ENCODE results near the gene DLG2. TPM values are rescaled to one million over a fixed set of nuclear protein-coding genes. Genes with fewer than 3 reads are reported as not detected.

Gene DLG2
- total and polyA plus RNA-seq, 9 of the 15 experiments (the other 6 are each of a cell fraction or from before 2014, with no cell fraction given): 0.52 to 1.6 (median 0.95) TPM

DNA sequence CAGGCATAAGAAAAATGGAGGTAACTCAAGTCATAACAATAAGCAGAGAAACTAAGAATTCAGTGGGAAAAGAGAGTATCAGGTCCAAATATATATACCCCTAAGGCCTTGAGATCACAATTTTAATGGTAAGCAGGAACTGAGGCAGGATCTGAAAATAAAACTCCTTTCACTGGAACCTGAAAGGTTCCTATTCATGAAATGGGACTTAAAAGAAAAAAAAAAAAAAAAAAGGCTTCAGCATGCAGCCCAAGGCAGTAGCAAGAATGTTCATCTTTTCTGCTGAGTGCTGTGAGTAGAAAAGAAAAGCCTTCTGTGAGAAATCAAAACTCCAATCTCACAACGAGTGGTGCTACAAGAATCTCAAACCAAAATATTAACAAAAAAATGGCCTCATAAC lies 75.3 kb downstream of the DLG2 start:
- 0% methylated on average over 1 of the region's 1 CpG for WGBS (ENCODE audit: insufficient coverage, low coverage, missing lambda C conversion rate)
- ChIA-PET CTCF (ENCODE audit: low intra/inter-chr PET ratio) (no interaction called here), POLR2A (no interaction called here)
- no TSS peak for BruUV-seq (replicated peaks)
- H3K27ac ChIP-seq (ENCODE audit: extremely low read depth, low read depth, low read length): no peak overlapping the region
- H3K4me2 ChIP-seq (ENCODE audit: insufficient read depth, low read length): no peak overlapping the region
- no peaks in the 10 kb centered on the region for H3K9me3 ChIP-seq (replicated peaks; ENCODE audit: control insufficient read depth, insufficient read depth, low read depth, low read length)
- intact Hi-C loops (cut with micrococcal nuclease): no loop called here
- no peaks in the 10 kb centered on the region for H3K27me3 ChIP-seq (ENCODE audit: control insufficient read depth in 2 of 2, insufficient read depth in 2 of 2, low read length in 2 of 2)
- no peaks in the 10 kb centered on the region for H3K9me1 ChIP-seq (ENCODE audit: control insufficient read depth, insufficient read depth, low read length)
- in situ Hi-C loops (cut with MboI): loop anchor here (25.0 kb wide), 1 partner anchor 1715 kb away; no protein-coding TSS in a partner anchor
- DNase-seq (ENCODE audit: extremely low read depth in 1 of 4, low spot score in 3 of 4) (no peak), ATAC-seq (no peak), FAIRE-seq (no peak)
- no peaks in the 10 kb centered on the region for H3K4me1 ChIP-seq (replicated peaks in 1 of 2; ENCODE audit: control insufficient read depth in 2 of 2, insufficient read depth in 2 of 2, low read length in 2 of 2)
- H3K36me3 ChIP-seq (ENCODE audit: control insufficient read depth, insufficient read depth, low read length): no peaks in the 10 kb centered on the region
- no peaks in the 10 kb centered on the region for H4K20me1 ChIP-seq (replicated peaks; ENCODE audit: control insufficient read depth, insufficient read depth, low read length)
- no peaks in the 10 kb centered on the region for H3K79me2 ChIP-seq (ENCODE audit: control insufficient read depth, insufficient read depth, low read length)
- no peak overlapping the region for H3K9ac ChIP-seq (ENCODE audit: insufficient read depth in 1 of 2, low read depth in 2 of 2, low read length in 2 of 2)
- no peak overlapping the region for H2AFZ ChIP-seq (ENCODE audit: low read depth, low read length)
- H3K4me3 ChIP-seq: no peak overlapping the region
- TF ChIP-seq ZNF583 (CRISPR knock-in tag; IDR thresholded peaks at IDR 0.05) (no peak), PCBP2 (IDR thresholded peaks at IDR 0.05; ENCODE audit: low read depth, low read length, poor library complexity, severe bottlenecking) (no peak), ZKSCAN8 (CRISPR knock-in tag; IDR thresholded peaks at IDR 0.05) (no peak), NR0B1 (IDR thresholded peaks at IDR 0.05; ENCODE audit: partially characterized antibody) (no peak), ZBTB33 (CRISPR knock-in tag; IDR thresholded peaks at IDR 0.05) (no peak), JUND (IDR thresholded peaks at IDR 0.05; ENCODE audit: borderline replicate concordance, low read depth, low read length) (no peak), JUND (tag; IDR thresholded peaks at IDR 0.05; ENCODE audit: borderline replicate concordance, low read depth, low read length) (no peak), MAFG (tag; conservative IDR thresholded peaks at IDR 0.05) (no peak), RBM15 (IDR thresholded peaks at IDR 0.05; ENCODE audit: insufficient read depth, low read length) (no peak), PYGO2 (tag; IDR thresholded peaks at IDR 0.05) (no peak), PATZ1 (CRISPR knock-in tag; IDR thresholded peaks at IDR 0.05; ENCODE audit: borderline replicate concordance) (no peak), SMAD4 (CRISPR knock-in tag; conservative IDR thresholded peaks at IDR 0.05) (no peak), POLR3A (IDR thresholded peaks at IDR 0.05; ENCODE audit: borderline replicate concordance, extremely low read depth, insufficient read depth, insufficient read length) (no peak), ZNF274 (IDR thresholded peaks at IDR 0.05; ENCODE audit: borderline replicate concordance, low read depth, low read length) (no peak), PTRF (tag; IDR thresholded peaks at IDR 0.05) (no peak)
- TF ChIP-seq, protein P1, sequence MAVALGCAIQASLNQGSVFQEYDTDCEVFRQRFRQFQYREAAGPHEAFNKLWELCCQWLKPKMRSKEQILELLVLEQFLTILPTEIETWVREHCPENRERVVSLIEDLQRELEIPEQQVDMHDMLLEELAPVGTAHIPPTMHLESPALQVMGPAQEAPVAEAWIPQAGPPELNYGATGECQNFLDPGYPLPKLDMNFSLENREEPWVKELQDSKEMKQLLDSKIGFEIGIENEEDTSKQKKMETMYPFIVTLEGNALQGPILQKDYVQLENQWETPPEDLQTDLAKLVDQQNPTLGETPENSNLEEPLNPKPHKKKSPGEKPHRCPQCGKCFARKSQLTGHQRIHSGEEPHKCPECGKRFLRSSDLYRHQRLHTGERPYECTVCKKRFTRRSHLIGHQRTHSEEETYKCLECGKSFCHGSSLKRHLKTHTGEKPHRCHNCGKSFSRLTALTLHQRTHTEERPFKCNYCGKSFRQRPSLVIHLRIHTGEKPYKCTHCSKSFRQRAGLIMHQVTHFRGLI (CRISPR knock-in tag; IDR thresholded peaks at IDR 0.05): no peak

All from K562 (cell line).